Stimulated activated CD4-positive, alpha-beta T cell treated with anti-CD3 and anti-CD28 coated beads, Interleukin-4, amount 100 ng/mL, for 24 hours (primary cell): ENCODE measurements around the gene MCTP1.
"Not testable (repeated sequence)": the region's sequence is repeated elsewhere in the genome, so short reads cannot be mapped to it uniquely, and the experiment has no call there.

Experiments
- DNase-seq: peaks from one replicate; pipeline ENCODE4 v3.0.0-alpha.2; 2020

Gene MCTP1

DNA sequence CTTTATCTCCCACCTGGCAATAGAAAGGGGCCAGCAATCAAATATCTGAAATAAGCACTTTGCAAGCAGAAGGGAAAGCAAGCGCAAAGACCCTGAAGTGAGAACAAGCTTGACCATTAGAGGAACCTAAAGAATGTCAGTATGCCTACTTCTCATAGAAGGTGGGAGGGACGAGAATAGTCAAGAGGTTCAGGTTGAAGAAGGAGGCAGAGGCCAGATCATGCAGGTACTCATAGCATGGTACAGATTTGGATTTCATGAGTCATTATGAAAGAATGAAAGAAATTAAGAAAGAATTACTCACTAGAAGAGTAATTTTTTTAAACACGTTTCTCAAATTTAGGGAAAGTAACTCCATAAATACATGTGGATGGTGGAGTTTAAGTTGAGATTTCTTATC is 33.7 kb downstream of the MCTP1 start:
- no peak for DNase-seq

GRCh38 chr5:95244479-95244878 is 40.4 kb downstream of the MCTP1 start:
- no peak for DNase-seq

DNA sequence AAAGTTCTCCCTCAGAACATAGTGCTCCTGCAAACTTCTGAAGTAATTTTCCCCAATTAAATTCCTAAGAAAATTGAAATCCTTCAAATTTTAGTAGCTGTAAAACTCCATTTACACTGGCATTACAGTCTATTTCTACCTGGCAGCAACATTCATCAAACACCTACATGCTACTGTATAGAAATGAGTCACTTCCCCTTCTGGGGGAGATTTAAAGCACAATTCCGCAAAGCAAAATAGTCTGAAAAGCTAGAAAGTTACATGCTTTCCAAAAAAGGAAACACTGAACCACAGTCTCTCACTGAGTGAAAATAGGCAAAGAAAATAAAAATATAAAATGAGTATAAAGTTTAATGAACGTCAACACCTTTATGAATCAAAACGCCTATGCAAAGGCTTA is 43.3 kb downstream of the MCTP1 start:
- DNase-seq = no peak

GRCh38 chr5:95241161-95241560 is 43.7 kb downstream of the MCTP1 start:
- DNase-seq = no peak

GRCh38 chr5:95238560-95239325 is 46.2 kb downstream of the MCTP1 start:
- DNase-seq = no peak

DNA sequence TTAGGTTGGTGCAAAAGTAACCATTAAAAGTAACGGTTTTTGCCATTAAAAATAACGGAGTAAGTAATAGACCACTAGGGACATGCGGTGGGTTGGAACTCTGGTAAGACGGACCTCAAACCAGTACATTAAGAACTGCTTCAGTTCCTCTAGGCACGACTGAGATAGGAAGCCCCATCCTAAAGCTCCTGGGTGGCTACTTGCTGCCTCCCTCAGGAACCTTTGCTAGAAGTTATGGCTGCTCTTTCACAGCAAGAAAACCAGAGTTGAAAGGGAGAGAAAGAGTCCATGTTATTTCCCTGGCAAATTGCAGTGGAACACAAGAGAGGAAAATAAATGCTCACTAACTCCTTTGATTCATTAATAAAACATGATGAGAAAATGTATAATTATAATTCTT is 47.6 kb downstream of the MCTP1 start:
- DNase-seq = no peak

- DNase-seq = no peak
These were observed 49.4 kb downstream of the MCTP1 start for GRCh38 chr5:95235439-95235982.

GRCh38 chr5:95229646-95230045 is 55.2 kb downstream of the MCTP1 start:
- DNase-seq = no peak

GRCh38 chr5:95224701-95225459 is 60.0 kb downstream of the MCTP1 start:
- no peak for DNase-seq

- DNase-seq = no peak
These were observed 61.2 kb downstream of the MCTP1 start for GRCh38 chr5:95223566-95224258.

DNA sequence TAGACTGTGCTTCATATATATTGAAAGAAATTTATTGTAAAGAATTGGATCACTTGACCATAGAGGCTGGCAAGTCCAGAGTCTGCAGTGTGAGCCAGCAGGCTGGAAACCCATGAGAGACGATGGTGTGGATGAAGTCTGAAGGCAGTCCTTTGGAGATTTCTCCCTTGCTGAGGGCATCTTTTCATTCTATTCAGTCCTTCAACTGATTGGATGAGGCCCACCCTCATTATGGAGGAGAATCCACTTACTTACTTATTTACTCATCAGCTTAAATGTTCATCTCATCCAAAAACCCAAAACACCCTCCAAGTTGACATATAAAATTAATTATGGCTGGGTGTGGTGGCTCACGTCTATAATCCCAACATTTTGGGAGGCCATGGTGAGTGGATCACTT is 62.1 kb downstream of the MCTP1 start:
- DNase-seq = no peak

GRCh38 chr5:95221234-95221633 is 63.7 kb downstream of the MCTP1 start:
- no peak for DNase-seq

- DNase-seq = no peak
These were observed 64.5 kb downstream of the MCTP1 start for GRCh38 chr5:95220381-95220780.

DNA sequence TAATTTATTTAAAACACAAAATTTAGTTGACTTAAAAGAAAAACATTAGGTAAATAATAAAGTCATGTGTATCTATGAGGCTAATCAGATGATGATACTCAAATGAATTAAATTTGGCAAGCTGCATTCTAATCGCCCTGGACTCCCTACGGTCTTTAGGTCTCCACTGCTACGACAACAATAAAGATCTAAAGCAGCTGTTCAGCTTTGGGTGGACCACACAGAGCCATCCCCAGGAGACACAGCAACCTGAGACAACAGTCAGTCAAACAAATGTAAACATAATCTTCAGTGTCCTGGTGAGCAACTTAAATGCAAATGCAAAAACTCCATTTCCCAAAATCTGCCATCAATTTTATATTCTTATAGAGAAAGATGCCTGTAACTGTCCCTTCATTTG is 65.5 kb downstream of the MCTP1 start:
- no peak for DNase-seq

DNA sequence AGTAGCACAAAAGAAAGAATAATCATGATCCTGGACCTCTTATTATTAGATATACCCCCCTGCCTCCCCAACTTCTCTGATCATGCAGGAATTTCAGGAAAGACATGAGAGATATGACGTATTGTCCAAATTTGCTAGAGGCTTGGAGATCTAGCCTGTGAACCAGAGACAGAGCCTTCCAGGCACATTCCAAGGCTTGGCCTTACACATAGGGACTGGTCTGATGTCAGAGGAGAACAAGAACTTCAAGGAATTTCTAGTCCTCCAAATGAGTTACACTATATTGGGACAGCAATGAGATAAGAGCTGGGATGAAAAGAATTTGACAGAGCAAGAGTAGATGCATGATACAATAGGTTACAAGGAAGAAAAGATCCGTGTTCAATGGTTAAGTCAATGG is 67.0 kb downstream of the MCTP1 start:
- DNase-seq = no peak

GRCh38 chr5:95217351-95217750 is 67.5 kb downstream of the MCTP1 start:
- no peak for DNase-seq

GRCh38 chr5:95216136-95216955 is 68.5 kb downstream of the MCTP1 start:
- no peak for DNase-seq

- not testable (repeated sequence) for DNase-seq
These were observed 77.1 kb downstream of the MCTP1 start for GRCh38 chr5:95207811-95208210.

GRCh38 chr5:95194856-95195255 is 90.0 kb downstream of the MCTP1 start:
- no peak for DNase-seq

DNA sequence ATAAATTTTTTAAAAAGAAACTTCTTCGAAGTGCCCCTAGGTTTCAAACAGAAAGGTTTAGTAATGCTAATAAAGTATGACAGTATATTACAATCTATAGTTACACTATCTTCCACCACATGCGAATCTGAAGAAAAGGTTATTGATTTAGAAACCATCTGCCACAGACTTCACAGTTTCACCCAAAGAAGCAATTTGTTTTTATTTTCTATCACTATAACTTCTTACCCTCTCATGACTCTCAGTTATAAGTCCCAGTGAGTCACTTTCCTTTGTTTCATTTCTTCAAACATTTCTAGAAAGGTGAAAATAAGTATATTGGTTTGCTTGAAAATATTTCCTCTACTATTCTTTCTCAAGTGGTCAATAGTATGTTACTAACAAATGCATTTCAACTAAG is 93.6 kb downstream of the MCTP1 start:
- DNase-seq = no peak

DNA sequence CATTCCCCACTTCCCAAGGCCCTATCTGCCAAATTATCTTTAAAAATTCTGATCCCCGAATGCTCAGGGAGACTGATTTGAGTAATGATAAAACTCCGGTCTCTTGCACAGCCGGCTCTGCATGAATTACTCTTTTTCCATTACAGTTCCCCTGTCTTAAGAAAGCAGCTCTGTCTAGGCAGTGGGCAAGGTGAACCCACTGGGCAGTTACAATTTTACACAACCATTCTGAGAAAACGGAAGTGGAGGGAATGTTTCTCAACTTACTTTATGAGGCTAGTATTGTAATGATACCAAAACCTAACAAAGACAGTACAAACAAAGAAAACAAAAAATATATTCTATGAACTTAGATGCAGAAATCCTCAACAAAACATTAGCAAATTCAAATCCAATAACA is 100.0 kb downstream of the MCTP1 start:
- DNase-seq = no peak

DNA sequence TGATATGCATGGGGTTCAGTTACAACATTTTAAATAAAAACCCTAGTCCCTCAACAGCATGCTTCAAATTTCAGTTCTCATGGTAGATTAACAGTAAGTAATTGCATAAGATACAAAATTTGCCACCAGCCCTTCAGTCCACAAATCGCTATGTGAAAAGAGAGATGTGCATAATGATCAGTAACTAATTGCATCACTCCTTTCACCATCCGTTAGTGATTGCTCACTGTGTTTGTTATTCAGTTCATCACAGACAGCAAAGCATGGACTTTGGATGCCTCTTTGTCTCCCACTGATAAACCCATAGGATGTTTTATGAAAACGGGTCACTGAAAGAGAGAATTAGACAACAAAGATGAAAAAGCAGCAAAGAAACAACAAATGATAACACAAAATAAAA is 103.2 kb downstream of the MCTP1 start:
- no peak for DNase-seq
